Measurements from ENCODE around the gene UHMK1.
A peak's percentile ranks its signal among the peaks of the same experiment; 100 is the strongest.
"Not testable (repeated sequence)": the region's sequence is repeated elsewhere in the genome, so short reads cannot be mapped to it uniquely, and the experiment has no call there.

UHMK1 gene, protein sequence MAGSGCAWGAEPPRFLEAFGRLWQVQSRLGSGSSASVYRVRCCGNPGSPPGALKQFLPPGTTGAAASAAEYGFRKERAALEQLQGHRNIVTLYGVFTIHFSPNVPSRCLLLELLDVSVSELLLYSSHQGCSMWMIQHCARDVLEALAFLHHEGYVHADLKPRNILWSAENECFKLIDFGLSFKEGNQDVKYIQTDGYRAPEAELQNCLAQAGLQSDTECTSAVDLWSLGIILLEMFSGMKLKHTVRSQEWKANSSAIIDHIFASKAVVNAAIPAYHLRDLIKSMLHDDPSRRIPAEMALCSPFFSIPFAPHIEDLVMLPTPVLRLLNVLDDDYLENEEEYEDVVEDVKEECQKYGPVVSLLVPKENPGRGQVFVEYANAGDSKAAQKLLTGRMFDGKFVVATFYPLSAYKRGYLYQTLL

DNA sequence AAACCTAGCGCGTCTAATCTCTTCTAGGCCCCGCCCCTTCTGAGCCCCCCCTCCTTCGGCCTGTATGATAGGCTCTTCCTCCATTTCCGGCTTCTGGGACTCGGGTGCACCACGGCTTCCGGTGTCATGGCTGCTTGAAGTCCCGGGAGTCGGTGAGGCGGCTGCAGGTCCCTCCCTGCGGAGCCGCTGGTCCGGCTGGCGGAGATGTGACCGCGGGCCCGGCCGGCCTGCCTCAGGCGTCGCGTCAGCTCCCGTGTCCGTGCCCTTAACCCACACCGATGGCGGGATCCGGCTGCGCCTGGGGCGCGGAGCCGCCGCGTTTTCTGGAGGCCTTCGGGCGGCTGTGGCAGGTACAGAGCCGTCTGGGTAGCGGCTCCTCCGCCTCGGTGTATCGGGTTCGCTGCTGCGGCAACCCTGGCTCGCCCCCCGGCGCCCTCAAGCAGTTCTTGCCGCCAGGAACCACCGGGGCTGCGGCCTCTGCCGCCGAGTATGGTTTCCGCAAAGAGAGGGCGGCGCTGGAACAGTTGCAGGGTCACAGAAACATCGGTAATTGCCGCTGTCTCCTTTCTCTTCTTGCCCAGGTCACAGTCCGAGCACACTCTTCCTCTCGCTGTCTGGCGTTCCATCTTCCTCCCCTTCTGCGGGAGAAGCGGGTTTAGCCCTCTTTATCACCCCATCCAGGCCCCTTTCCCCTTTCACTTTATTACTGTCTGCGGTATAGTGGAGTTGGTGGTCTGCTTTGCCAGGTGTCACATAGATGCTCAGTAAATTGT, at the start of gene UHMK1:
UHMK1 (plus strand) TSS at position 96 of the 773 bp plus-strand sequence; CDS start at position 279, 183 bp downstream.
- DNase-seq (ENCODE audit: low read depth in 2 of 2) = peak; percentile 74 to 83

DNA sequence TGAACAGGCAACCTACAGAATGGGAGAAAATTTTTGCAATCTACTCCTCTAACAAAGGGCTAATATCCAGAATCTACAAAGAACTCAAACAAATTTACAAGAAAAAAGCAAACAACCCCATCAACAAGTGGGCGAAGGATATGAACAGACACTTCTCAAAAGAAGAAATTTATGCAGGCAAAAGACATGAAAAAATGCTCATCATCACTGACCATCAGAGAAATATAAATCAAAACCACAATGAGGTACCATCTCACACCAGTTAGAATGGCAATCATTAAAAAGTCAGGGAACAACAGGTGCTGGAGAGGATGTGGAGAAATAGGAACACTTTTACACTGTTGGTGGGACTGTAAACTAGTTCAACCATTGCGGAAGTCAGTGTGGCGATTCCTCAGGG, 43.3 kb upstream of the UHMK1 start:
- not testable (repeated sequence) for DNase-seq (ENCODE audit: low read depth in 2 of 2)

DNA sequence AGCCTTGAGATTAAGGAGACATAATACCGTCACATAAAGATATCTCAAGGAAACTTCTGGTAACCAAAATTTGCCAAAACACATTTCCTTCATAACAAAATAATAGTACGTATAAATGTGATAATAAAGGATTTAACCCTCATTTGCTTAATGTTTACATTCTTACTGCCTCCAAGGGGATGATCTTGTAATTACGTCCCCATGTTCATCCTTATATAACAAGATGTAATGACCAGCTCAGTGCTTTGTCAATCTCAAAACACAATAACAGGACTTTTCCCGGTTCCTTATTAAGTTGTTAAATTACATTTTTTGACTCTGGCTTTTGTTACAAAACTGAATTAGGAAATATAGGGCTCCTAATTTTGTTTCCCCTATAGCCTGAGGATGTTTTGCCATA, 41.3 kb upstream of the UHMK1 start:
- DNase-seq (ENCODE audit: low read depth in 2 of 2) = no peak

DNA sequence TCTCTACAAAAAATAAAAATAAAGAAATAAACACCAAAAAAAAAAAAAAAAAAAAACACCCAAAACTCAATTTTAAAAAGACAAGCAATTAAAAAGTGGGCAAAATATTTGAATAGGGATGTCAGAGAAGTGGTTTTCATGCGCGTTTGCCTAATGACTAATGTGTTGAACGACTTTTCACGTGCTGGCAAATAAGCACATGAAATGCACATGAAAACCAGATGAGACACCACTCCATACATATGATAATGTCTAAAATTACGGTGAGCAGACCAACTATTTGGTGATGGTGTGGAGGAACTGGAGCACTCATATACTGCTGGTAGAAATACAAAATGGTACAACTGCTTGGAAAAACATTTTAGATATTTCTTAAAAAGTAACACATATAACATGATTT, 39.4 kb upstream of the UHMK1 start:
- no peak for DNase-seq (ENCODE audit: low read depth in 2 of 2)

DNA sequence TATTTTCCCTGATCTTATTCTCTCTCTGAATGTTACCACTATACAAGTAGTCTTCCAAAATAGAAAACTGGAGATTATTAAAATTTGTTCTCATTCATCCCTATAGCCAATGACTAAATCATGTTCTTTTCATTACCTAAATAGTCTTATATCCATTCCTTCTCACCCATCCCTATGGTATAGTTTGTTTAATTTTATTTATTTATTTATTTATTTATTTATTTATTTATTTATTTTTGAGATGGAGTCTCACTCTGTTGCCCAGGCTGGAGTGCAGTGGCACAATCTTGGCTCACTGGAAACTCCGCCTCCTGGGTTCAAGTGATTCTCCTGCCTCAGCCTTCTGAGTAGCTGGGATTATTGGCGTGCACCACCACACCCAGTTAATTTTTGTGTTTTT, 35.2 kb upstream of the UHMK1 start:
- not testable (repeated sequence) for DNase-seq (ENCODE audit: low read depth in 2 of 2)

DNA sequence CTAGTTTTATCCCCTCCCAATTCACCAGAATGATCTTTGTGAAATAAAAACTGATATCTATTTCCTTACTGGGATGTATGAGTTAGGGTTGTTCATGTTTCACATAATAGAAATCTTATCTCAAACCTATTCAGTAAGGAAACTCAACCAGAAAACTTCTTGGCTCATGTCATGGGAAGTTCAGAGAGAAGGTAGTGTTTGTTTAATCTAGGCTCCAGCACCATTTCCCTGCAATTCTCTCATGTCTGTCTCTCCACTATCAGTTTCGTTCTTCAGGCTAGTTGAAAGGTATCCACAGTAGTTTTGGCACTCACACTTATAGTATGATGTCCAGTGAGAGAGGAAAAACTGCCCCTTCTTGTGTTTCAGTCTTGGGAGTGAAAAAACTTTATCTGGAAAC, 34.6 kb upstream of the UHMK1 start:
- DNase-seq (ENCODE audit: low read depth in 2 of 2) = no peak

DNA sequence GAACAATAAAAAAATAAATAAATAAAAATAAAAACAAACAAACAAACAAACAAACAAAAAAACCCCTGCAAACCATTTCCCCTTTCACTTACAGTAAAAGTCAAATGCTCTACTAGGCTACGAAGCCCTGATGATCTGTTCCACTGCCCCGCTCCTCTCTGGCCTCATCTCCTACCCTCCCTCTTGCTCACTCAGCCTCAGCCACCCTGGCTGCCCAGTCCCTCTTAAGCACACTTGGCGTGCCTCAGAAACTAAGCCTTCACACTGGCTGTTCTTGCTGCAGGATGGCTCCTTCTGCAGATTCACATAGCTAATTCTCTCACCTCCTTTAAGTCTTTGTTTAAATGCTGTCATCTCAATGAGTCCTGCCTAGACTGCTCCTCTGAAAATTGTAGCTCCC, 30.8 kb upstream of the UHMK1 start:
- DNase-seq (ENCODE audit: low read depth in 2 of 2) = no peak

DNA sequence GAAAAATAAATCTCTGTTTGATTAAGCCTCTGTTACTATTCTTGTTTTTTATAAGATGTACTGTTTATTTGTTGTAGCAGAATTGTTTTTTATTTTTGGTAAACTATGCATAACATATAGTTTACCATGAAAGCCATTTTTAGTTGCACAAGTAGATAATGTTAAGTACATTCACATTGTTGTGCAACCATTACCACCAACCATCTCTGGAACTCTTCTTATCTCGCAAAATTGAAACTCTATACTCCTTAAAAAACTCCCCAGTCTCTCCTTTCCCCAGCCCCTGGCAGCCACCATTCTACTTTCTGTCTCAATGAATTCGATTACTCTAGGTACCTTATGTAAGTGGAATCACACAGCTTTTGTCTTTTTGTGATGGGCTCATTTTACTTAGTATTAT, 27.4 kb upstream of the UHMK1 start:
- DNase-seq (ENCODE audit: low read depth in 2 of 2) = no peak

DNA sequence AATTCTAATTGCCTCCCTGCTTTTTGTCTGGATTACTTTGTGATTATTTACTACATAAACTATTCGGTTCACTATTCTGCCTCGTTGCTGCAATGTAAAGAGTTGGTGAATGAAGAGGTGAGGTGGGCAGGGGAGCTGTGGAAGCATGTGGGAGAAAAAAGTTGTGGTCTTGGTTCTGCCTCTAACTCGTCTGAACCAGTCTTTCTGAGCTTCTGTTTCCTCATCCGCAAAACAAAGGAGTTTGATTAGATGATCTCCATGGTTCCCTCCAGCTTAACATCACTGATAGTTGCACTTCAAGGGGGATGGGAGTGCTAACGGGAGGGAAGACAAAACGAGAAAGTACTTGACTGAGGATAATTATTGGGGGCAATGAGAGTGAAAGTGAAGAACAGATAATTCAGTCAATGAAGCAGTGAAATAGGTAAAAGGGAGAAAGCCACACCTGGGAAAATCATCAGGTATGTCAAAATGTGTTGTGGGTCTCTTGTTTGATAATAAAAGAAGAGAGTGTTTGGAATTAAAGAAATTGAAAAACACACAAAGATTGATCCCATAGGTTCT, 26.2 kb upstream of the UHMK1 start:
- DNase-seq (ENCODE audit: low read depth in 2 of 2) = no peak

DNA sequence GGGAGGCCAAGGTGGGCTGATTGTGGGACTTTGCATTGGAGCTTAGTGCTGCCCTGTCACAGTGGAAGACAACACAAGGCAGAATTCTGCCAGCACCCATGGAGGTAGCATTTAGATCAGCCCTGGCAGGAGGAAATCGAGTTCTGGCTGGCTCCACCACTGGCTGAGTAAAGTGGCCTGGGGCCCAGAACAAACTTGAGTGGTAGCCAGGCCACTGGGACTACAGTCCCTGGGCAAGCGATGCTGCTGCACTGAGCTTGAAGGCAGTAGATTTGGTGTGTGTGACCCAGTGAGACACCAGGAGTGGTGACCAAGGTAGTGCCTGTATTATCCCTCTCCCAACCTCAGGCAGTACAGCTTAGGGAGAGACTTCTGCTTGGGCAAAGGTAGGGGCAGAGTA, 22.5 kb upstream of the UHMK1 start:
- no peak for DNase-seq (ENCODE audit: low read depth in 2 of 2)

DNA sequence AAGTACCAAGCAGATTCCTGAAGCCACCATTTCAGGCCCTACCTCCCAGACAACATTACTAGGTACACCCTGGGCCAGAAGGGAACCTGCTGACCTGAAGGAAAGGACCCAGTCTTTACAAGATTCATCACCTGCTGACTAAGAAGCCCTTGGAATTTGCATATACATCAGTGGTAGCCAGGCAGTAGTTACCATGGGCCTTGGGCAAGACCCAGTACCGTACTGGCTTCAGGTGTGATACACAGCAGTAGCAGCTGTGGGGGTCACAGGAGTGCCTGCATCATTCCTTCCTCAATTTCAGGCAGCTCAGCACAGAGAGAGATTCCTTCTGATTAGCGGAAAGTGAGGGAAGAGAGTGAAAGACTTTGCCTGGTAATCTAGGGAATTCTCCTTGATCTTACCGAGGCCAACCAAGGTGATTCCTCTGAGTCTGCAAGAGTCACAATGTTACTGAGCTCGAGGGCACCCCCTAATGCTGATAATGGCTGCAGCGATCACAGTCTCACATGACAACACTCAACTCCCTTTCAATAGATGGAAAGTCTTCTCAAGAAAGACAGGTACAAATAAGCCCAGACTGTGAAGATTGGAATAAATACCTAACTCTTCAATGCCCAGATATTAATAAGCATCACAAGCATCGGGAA, 22.0 kb upstream of the UHMK1 start:
- no peak for DNase-seq (ENCODE audit: low read depth in 2 of 2)

DNA sequence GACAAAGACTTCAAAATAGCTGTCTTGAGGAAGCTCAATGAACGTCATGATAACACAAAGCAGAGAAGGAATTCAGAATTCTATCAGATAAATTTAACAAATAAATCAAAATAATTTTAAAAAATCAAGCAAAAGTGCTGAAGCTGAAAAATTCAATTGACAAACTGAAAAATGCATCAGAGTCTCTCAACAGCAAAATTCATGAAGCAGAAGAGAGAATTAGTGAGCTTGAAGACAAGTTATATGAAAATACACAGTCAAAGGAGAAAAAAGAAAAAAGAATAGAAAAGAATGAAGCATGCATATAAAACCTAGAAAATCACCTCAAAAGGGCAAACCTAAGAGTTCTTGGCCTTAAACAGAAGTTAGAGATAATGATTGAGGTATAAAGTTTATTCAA, 21.0 kb upstream of the UHMK1 start:
- DNase-seq (ENCODE audit: low read depth in 2 of 2) = no peak

DNA sequence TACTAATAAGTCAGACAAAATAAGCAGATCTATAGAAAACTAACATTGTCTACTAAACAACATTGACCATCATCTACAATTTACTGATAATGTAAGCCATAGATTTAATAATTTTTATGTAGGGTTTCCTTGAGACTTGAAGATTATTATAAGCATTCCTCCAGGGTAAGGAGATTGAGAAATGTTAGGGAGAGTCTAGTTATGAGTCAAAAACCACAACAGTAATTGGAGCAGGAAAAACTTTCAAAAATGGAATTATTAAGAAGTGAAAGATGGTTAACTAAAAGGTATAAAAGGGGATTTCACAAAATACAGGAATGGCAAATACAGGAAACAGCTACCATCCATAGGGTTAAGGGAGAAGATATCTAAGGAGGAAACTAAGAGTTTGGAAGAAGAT, 12.4 kb upstream of the UHMK1 start:
- no peak for DNase-seq (ENCODE audit: low read depth in 2 of 2)

DNA sequence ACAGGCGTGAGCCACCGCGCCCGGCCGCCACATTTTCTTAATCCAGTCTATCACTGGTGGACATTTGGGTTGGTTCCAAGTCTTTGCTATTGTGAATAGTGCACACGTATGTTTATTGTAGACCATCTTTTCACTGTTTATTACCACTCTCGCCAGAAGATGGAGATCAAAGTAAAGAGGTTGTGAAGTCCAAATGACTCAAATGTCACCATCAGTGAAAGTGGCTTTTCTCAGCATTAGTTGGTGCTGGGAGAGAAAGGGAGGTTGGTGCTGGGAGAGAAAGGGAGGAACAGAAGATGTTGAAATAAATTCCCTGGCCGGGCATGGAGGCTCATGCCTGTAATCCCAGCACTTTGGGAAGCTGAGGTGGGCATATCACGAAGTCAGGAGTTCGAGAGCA, 10.4 kb upstream of the UHMK1 start:
- DNase-seq (ENCODE audit: low read depth in 2 of 2) = no peak

DNA sequence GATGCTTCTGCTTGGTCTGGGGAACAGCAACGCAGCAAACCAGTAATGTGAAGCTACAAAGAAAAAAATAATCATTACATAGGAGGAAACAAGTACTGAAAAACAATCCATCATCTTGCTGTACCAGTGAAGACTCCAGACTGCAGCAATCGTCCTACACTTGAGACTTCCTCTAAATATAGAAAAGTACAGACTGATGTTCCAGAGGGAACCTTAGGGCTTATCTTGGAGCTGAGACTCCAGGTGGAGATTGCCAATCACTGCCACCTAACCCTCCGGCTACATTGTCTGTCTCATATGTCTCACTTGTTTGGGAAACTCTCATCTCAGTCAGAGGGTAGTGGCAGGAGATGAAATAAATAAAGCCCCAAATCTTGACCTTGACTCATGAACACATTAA, 9.4 kb upstream of the UHMK1 start:
- no peak for DNase-seq (ENCODE audit: low read depth in 2 of 2)

DNA sequence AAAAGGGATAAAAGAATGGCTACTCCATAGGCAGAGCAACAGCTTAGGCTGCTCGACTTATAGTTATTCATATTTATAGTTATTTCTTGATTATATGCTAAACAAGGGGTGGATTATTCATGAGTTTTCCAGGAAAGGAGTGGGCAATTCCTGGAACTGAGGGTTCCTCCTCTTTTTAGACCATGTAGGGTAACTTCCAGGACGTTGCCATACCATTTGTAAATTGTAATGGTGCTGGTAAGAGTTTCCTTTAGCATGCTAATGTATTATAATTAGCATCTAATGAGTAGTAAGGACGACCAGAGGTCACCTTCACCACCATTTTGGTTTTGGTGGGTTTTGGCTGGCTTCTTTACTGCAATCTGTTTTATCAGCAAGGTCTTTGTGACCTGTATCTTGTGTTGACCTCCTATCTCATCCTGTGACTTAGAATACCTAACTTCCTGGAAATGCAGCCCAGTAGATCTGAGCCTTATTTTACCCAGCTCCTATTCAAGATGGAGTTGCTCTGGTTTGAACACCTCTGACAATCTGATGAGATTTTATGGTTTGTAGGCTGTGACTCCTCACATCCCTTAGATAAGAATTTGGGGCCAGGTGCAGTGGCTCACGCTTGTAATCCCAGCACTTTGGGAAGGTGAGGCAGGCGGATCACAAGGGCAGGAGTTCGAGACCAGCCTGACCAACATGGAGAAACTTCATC, 1.9 kb upstream of the UHMK1 start:
- not testable (repeated sequence) for DNase-seq (ENCODE audit: low read depth in 2 of 2)

DNA sequence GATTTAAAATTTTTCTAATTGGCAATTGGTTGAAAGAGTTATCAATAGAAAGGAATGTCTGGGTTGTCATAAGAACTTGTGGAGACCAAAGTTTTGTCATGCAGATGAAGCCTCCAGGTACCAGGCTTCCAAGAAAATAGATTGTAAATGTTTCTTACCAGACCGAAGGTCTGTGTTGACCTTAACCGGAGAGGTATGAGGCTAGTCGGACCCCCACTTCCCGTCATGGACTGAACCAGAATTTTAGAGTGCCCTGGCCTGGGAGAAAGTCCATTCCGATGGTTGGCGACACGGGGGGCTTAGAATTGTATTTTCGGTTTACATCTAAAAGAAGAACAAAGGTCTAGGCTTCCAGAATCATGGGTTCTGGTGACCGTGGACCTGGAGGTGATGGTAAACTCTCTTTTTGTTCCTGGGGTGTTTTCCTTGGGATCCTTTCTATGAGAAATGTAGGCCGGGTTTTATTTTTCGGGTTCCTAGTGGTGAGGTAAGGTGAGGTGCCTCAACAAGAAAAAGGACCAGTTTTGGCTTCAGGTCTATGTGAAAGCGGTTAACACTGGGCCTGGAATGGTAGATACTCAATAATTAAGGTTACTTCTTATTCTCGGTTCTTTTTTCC, 405 bp upstream of the UHMK1 start:
- DNase-seq (ENCODE audit: low read depth in 2 of 2) = no peak

DNA sequence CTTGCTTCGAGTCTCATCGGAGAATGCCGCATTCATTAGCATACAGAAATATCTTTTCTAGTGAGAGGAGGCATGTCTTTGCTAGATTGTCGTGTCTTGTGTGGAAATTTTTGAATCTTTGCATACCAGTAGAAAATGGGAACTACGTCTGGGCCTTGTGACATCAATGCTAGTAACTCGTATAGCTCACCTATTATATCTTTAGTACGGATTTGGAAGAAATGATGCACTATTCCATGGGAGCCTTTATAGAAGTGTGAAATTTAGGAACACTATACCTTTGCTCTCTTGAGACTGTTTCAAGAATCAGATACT, 835 bp downstream of the UHMK1 start:
- DNase-seq (ENCODE audit: low read depth in 2 of 2) = no peak

DNA sequence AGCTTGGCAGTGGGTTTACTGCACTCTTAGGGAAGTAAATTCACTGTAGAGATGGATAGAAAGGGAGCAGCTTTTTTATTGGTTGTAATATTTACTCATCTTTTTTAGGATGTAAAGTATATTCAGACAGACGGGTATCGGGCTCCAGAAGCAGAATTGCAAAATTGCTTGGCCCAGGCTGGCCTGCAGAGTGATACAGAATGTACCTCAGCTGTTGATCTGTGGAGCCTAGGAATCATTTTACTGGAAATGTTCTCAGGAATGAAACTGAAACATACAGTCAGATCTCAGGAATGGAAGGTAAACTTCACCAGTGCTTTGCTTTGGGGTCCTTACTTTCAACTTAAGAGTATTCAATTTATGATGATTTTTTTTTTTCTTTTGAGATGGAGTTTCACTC, 3.2 kb downstream of the UHMK1 start:
- no peak for DNase-seq (ENCODE audit: low read depth in 2 of 2)

DNA sequence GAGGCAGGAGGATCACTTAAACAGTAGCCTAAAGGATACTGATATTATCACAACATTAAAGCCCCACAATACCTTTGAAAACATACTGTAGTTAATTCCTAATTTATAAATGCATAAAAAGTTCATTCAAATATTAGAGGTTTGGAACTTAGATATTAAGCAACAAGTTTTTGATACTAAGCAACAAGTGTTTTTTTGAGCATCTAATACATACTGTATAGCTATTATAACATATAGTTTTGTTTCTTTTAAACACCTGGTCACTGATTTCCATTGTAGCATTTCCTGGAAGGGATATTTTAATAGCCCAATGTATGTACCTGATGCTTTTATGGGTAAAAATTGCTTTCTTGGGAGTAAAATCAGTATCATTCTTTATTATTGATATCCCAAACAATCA, 4.5 kb downstream of the UHMK1 start:
- DNase-seq (ENCODE audit: low read depth in 2 of 2) = no peak

DNA sequence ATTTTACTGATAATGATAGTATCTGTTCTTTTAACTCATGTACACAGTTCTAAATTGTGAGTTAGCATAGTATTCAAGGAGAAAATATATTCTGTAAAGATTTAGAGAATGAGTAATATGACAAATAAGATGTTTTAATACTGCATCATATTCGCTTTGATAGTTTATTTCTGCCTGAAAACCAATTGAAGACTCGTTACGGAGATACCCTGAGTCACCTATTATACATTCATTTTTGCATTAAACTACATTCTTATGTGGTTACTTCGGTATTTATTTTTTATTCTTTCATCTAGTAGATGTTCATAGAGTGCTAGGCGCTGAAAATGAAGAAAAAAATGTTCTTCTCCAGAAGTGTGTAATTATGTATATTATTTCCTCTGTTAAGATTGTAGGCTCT, 5.3 kb downstream of the UHMK1 start:
- DNase-seq (ENCODE audit: low read depth in 2 of 2) = no peak

DNA sequence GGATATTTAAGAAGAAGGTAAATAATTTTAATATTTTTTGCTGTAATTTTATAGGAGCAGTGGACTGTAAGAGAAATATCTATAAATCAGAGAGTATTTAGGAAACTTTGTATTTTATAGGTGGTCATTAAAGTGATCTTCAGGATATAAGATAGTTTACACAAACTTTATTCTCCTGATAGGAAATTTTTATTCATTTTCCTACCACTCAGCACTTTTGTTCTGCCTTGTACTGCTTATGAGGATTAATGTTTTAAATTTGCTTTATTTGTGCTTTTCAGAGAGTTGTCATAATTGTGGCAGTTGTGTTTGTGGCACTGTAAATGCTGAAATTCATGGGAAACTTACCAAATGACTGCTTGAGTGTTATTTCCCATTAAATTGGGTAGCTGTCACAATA, 29.7 kb downstream of the UHMK1 start:
- no peak for DNase-seq (ENCODE audit: low read depth in 2 of 2)
